Fibroblast of villous mesenchyme (primary cell): ENCODE measurements around the gene RAD51B. TPM values are rescaled to one million over a fixed set of nuclear protein-coding genes. Genes with fewer than 3 reads are reported as not detected.
A peak's percentile ranks its signal among the peaks of the same experiment; 100 is the strongest.

Source experiments
- DNase-seq: peaks from one replicate; pipeline ENCODE4 v3.0.0-alpha.2; 2010; ENCODE audit warnings: low read depth
- H3K4me3 ChIP-seq: 2 replicates; pipeline ENCODE4 v1.5.1; 2011; ENCODE audit warnings: low read depth, mild to moderate bottlenecking, low read length
- CTCF ChIP-seq: IDR thresholded peaks from 2 replicates; pipeline ENCODE4 v1.5.1; 2012; ENCODE audit warnings: low read depth, mild to moderate bottlenecking, low read length; ENCODE audit not compliant: insufficient read depth
- total RNA-seq: library from RNA; depleted of rRNA; stranded (reverse); fragments of >200 nt; gene quantifications from 2 replicates; pipeline ENCODE4 v1.2.3, GENCODE V29; 2012

RAD51B gene
- total RNA-seq, 1 donor, result 22.0 TPM

DNA sequence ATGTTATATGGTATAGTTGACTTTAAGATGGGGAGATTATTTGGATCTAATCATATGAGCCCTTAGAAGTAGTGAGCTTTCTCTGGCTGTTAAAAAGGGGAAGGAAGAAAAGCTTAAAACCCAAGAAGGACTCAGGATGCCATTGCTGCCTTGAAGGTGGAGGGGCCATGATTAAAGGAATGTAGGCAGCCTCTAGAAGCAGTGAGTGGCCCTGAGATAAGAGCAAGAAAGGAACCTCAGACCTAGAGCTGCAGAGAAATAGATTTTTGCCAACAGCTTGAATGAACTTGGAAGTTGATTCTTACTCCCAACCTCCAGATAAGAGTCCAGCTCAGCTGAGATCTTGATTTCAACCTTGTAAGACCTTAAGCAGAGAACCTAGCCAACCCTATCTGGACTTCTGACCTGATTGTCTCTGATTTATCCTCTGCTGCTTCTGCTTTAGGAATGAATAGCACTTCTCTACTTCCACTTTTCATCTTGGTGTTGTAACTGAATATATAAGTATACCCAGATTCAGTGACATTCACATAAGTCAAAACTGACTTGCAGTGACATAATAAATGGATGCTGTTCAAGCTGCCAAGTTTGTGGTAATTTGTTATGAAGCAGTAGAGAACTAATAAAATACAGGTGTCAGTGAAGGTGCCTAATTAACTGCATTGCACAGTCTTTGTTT, 33.5 kb downstream of the RAD51B start:
- no peak for TF ChIP-seq CTCF
- H3K4me3 ChIP-seq, result no peak overlapping the region
- DNase-seq, result no peak

- DNase-seq, result no peak
- no peak for TF ChIP-seq CTCF
- no peak overlapping the region for H3K4me3 ChIP-seq
These were observed 34.1 kb downstream of the RAD51B start for GRCh38 chr14:67853715-67854114.

DNA sequence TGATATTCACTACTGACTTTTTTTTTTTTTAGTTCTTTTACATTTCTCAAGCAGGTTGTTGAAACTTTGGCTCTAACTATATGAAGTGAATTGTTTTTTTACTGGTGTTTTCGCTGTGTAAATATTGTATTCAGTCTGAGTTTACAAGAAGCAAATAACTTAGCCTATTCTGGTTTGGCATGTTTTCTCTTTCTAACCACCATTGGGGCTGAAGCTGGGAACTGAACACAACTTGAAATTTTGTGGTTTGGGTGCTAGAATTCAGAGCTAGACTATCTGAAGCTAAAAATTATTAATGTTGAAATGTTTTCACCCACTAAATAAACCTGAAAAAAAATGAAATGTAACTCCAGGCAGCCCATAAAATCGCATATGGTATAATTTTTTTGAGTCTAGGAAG, 37.2 kb downstream of the RAD51B start:
- TF ChIP-seq CTCF, result no peak
- peak; percentile 7 for DNase-seq
- H3K4me3 ChIP-seq, result no peak overlapping the region

DNA sequence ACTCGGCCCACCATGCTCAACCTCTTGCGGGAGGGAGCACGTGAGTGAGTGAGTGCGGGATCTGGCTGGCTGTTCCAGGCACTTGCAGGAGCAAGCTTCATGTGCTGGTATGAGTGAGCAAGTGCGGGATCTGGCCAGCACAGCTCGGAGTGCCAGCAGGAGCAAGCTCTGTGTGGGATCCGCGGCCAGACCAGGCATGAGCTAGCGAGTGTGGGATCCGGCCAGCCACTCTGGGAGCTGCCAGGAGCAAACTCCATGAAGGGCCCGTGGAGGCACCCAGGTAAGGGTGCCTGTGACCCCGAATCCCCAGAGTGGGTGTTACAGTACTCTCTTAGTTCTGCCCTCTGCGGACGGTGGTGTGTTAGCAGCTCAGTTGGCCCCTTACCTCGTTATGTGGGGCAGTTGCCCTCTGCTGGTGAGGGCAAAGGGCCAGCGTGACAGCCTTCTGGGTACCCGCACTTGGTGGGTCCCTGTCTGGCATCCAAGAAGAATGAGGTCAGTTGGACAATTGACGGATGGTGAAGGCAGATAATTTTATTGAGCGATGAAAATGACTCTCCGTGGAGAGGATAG, 38.3 kb downstream of the RAD51B start:
- H3K4me3 ChIP-seq, result no peak overlapping the region
- TF ChIP-seq CTCF, result no peak
- no peak for DNase-seq

- no peak for DNase-seq
- TF ChIP-seq CTCF, result no peak
- no peak overlapping the region for H3K4me3 ChIP-seq
These were observed 39.7 kb downstream of the RAD51B start for GRCh38 chr14:67859169-67859749.

- no peak for TF ChIP-seq CTCF
- no peak overlapping the region for H3K4me3 ChIP-seq
- DNase-seq, result no peak
These were observed 43.6 kb downstream of the RAD51B start for GRCh38 chr14:67863223-67863622.
